Renal pelvis (tissue), 4 donors: Measurements from ENCODE around the gene SOWAHD. TPM values are rescaled to one million over a fixed set of nuclear protein-coding genes. Genes with fewer than 3 reads are reported as not detected.
A peak's percentile ranks its signal among the peaks of the same experiment; 100 is the strongest.
"Not testable (repeated sequence)": the region's sequence is repeated elsewhere in the genome, so short reads cannot be mapped to it uniquely, and the experiment has no call there.

ENCODE experiments used
- DNase-seq: peaks from one replicate; pipeline ENCODE4 v3.0.0-alpha.2; 2013
- polyA plus RNA-seq, 3 donors: library from polyadenylated mRNA; unstranded; fragments of 120-200 nt; gene quantifications; one replicate each; pipeline ENCODE4 v1.2.1, GENCODE V29; 2013; ENCODE audit not compliant: insufficient read length in 3 of 3

SOWAHD gene
- polyA plus RNA-seq, 3 donors = 0.84 to 1.2 (median 0.86) TPM

- DNase-seq = no peak
Observed at GRCh38 chrX:119756926-119757635, 1.3 kb upstream of the SOWAHD start.

- no peak for DNase-seq
Observed at GRCh38 chrX:119757646-119757978, 776 bp upstream of the SOWAHD start.

GRCh38 chrX:119758731-119759247 lies 401 bp downstream of the SOWAHD start:
- no peak for DNase-seq

GRCh38 chrX:119759248-119759766 lies 919 bp downstream of the SOWAHD start:
- DNase-seq = no peak

GRCh38 chrX:119760026-119760877 lies 1.9 kb downstream of the SOWAHD start:
- no peak for DNase-seq

GRCh38 chrX:119762718-119763117 lies 4.3 kb downstream of the SOWAHD start:
- DNase-seq = no peak

- DNase-seq = no peak
Observed at GRCh38 chrX:119763181-119763580, 4.8 kb downstream of the SOWAHD start.

GRCh38 chrX:119763836-119764387 lies 5.5 kb downstream of the SOWAHD start:
- DNase-seq = no peak

GRCh38 chrX:119768436-119768835 lies 10.0 kb downstream of the SOWAHD start:
- DNase-seq = not testable (repeated sequence)

GRCh38 chrX:119769388-119769787 lies 11.0 kb downstream of the SOWAHD start:
- DNase-seq = not testable (repeated sequence)

- DNase-seq = no peak
Observed at GRCh38 chrX:119775517-119776238, 17.3 kb downstream of the SOWAHD start.

GRCh38 chrX:119778829-119779228 lies 20.4 kb downstream of the SOWAHD start:
- no peak for DNase-seq

- DNase-seq = no peak
Observed at GRCh38 chrX:119783026-119783425, 24.6 kb downstream of the SOWAHD start.

- no peak for DNase-seq
Observed at GRCh38 chrX:119784747-119785446, 26.5 kb downstream of the SOWAHD start.

GRCh38 chrX:119790977-119791436 lies 32.6 kb downstream of the SOWAHD start:
- DNase-seq = peak; percentile 26

GRCh38 chrX:119791437-119792231 lies 33.2 kb downstream of the SOWAHD start, which contains the start of gene RPL39:
TSS of gene RPL39 (minus strand) at chrX:119791630. CDS start at chrX:119791576, 54 bp downstream.
- peak; percentile 88 for DNase-seq

- DNase-seq = no peak
Observed at GRCh38 chrX:119801253-119802221, 43.1 kb downstream of the SOWAHD start.

GRCh38 chrX:119802546-119802945 lies 44.2 kb downstream of the SOWAHD start:
- no peak for DNase-seq

GRCh38 chrX:119808461-119808860 lies 50.1 kb downstream of the SOWAHD start:
- DNase-seq = not testable (repeated sequence)
